GM21515 (cell line): ENCODE data around the gene SYNE1.
"Not testable (repeated sequence)": the region's sequence is repeated elsewhere in the genome, so short reads cannot be mapped to it uniquely, and the experiment has no call there.

ENCODE experiments used
- ATAC-seq: cut with Tn5 transposase; IDR thresholded peaks from one replicate; pipeline ENCODE4 v1.9.1; 2021; ENCODE audit not compliant: unreplicated experiment

Gene SYNE1, protein sequence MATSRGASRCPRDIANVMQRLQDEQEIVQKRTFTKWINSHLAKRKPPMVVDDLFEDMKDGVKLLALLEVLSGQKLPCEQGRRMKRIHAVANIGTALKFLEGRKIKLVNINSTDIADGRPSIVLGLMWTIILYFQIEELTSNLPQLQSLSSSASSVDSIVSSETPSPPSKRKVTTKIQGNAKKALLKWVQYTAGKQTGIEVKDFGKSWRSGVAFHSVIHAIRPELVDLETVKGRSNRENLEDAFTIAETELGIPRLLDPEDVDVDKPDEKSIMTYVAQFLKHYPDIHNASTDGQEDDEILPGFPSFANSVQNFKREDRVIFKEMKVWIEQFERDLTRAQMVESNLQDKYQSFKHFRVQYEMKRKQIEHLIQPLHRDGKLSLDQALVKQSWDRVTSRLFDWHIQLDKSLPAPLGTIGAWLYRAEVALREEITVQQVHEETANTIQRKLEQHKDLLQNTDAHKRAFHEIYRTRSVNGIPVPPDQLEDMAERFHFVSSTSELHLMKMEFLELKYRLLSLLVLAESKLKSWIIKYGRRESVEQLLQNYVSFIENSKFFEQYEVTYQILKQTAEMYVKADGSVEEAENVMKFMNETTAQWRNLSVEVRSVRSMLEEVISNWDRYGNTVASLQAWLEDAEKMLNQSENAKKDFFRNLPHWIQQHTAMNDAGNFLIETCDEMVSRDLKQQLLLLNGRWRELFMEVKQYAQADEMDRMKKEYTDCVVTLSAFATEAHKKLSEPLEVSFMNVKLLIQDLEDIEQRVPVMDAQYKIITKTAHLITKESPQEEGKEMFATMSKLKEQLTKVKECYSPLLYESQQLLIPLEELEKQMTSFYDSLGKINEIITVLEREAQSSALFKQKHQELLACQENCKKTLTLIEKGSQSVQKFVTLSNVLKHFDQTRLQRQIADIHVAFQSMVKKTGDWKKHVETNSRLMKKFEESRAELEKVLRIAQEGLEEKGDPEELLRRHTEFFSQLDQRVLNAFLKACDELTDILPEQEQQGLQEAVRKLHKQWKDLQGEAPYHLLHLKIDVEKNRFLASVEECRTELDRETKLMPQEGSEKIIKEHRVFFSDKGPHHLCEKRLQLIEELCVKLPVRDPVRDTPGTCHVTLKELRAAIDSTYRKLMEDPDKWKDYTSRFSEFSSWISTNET (N-terminal part only)

DNA sequence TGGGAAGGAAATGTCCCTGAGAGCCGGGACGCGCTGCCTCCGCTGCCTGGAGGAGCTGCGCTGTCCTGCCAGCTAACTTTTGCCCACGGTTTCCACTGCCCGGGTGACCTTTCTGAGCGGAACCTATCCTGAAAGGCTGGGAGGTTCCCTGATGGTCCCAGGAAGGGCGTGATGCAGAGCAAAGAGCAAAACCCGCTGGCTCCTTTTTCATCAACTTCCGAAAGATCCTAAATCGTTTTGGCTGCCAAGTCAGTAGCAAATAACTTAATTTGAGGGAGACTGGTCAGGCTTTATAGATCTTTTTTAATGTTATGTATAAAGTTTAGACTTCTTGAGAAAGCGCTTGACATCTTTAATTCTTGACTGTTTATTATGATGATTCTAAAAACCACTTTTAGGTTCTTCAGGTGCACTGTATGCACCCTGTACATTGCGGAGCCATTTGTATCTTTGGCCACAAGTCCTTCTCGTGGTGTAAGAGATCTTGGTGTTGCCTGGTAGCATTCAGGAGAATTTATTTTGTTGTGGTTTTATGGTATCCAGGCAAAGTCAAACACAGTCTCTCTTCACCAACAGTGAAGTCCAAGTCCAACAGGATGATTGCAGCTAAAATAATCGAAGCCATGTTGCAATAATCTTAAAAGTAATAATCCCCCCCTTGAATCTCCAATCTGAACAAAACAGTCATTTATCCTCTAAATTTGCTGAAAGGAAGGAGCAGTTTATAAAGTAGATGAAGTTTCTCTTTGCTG is at the start of gene SYNE1:
SYNE1 (minus strand) TSS at position 67 of the 752 bp plus-strand sequence. CDS start 9,031 bp downstream, outside the sequence.
- ATAC-seq, result no peak

DNA sequence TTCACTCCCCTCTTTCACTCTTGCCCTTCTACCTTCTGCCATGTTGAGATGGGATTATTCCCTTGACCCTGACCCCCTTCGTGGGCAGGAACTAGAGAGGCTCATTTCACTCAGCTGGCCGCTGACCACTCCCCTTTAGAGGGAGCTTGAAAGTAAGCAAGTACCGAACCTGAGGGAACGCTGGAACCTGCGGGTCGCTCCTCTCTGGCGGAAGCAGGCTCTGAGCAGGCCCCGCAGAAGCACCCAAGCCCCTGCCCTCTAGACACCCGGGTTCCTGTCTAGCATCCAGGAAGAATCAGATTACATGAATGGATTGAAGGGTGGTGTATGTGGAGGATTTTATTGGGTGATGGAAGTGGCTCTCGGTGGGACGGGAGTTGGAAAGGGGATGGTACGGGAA is 48.7 kb upstream of the SYNE1 start:
- no peak for ATAC-seq

DNA sequence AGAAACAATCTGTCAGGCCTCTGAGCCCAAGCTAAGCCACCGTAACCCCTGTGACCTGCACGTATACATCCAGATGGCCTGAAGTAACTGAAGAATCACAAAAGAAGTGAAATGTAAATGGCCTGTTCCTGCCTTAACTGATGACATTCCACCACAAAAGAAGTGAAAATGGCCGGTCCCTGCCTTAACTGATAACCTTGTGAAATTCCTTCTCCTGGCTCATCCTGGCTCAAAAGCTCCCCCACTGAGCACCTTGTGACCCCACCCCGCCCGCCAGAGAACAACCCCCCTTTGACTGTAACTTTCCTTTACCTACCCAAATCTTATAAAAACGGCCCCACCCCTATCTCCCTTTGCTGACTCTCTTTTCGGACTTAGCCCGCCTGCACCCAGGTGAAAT is 45.8 kb upstream of the SYNE1 start:
- ATAC-seq, result not testable (repeated sequence)

GRCh38 chr6:152682141-152682540 is 45.0 kb upstream of the SYNE1 start:
- no peak for ATAC-seq

DNA sequence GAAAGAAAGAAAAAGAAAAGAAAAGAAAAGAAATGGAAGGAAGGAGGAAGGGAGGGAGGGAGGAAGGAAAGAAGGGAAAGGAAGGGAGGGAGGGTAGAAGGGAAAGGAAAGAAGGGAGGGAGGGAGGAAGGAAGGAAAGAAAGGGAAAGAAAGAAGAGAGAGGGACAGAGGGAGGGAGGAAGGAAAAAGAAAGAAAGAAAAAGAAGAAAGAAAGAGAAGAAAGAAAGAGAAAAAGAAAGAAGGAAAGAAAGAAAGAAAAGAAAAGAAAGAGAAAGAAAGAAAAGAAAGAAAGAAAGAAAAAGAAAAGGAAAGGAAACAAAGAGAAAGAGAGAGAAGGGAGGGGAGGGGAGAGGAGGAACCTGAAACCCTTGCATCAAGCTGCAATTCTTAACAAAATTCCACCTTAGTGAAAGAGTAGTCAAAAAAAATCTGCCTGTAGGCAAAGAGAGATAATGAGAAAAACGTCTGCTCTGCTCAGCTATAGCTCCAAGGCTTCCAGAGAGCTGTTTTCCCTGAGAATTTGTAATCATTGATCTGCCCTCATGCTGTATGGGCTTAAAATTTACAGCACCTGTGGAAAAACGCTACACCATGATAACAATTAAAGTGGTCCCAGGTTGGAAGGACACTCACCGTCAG is 43.8 kb upstream of the SYNE1 start:
- no peak for ATAC-seq

GRCh38 chr6:152680151-152680550 is 43.0 kb upstream of the SYNE1 start:
- ATAC-seq, result no peak

GRCh38 chr6:152673236-152673635 is 36.1 kb upstream of the SYNE1 start:
- ATAC-seq, result no peak

- ATAC-seq, result no peak
Observed at GRCh38 chr6:152671171-152671570, 34.0 kb upstream of the SYNE1 start.

- no peak for ATAC-seq
Observed at GRCh38 chr6:152669895-152670294, 32.7 kb upstream of the SYNE1 start.

DNA sequence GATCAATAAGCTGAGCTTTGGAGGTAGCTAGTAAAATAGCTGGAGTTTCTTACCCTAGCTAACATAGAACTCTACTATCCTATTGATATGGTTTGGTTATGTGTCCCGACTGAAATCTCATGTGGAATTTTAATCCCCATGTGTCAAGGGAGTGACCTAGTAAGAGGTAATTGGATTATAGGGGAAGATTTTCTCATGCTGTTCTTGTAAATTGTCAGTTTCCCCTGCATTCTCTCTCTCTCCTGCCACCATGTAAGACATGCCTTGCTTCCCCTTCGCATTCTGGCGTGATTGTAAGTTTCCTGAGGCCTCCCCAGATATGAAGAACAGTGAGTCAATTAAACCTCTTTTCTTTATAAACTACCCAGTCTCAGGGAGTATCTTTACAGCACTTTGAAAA is 24.6 kb upstream of the SYNE1 start:
- ATAC-seq, result no peak

- ATAC-seq, result no peak
Observed at GRCh38 chr6:152651986-152652385, 14.8 kb upstream of the SYNE1 start.

DNA sequence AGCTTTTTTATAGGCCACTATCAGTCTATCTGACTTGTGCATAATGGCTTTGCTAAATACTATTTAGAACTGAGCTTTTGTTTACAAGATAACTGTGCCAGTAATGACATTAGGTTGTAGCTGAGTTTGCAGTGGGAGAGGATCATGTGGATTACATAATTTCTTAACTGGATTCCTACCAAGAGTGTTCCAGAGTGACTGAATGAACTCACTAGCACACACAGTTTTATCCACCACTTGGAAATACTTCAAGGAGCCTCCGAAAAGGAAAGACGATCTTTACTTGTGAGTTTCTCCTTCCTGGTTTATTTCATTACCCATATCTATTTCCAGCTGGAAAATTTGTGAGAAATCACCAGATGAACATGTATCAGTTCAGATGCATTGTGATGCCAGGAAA is 10.9 kb upstream of the SYNE1 start:
- ATAC-seq, result no peak

- ATAC-seq, result not testable (repeated sequence)
Observed at GRCh38 chr6:152646732-152647131, 9.6 kb upstream of the SYNE1 start.

GRCh38 chr6:152642578-152643375 is 5.6 kb upstream of the SYNE1 start:
- ATAC-seq, result peak; percentile 92

GRCh38 chr6:152636609-152637295 is 410 bp downstream of the SYNE1 start:
- ATAC-seq, result peak; percentile 46

DNA sequence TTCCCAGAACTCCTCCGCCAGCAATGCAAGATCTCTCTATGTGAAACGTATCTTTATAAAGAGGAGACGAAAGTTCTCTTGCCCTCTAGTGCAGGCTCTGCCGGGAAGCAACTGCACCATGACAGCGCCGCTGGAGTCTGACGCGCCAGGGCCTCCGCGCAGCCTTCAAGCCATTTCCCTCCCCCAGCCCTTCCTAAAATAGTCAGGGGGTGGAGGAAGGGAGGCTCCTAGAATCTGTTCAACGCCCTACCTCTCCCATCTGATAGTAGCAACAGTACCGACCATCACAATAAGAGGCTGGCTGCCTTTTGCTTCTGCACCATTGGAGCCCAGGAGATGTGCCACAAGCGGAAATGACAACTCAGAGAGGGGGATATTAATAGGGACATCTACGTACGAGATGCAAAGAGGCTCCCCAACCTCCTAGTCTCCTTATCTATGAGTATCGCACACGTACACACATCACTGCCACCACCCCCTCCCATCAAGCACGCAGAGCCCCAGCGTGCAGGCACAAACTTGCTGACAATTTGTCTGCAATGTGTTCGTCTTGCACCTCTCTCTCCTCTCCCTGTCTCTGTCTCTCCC is 1.0 kb downstream of the SYNE1 start:
- peak; percentile 39 for ATAC-seq

GRCh38 chr6:152634773-152635172 is 2.4 kb downstream of the SYNE1 start:
- ATAC-seq, result peak; percentile 58

- no peak for ATAC-seq
Observed at GRCh38 chr6:152632121-152632782, 4.9 kb downstream of the SYNE1 start.
